22Rv1 (cell line): ENCODE data around the gene GFOD1.

Source experiments
- ZFX ChIP-seq: fragments of 450-650 bp; IDR thresholded peaks from 2 replicates; pipeline ENCODE4 v1.6.1; 2017; ENCODE audit warnings: antibody characterized with exemption, borderline replicate concordance
- TF ChIP-seq, protein P1 (sequence below): fragments of 450-650 bp; IDR thresholded peaks from 2 replicates; pipeline ENCODE4 v1.5.1; 2017; ENCODE audit warnings: mild to moderate bottlenecking

DNA sequence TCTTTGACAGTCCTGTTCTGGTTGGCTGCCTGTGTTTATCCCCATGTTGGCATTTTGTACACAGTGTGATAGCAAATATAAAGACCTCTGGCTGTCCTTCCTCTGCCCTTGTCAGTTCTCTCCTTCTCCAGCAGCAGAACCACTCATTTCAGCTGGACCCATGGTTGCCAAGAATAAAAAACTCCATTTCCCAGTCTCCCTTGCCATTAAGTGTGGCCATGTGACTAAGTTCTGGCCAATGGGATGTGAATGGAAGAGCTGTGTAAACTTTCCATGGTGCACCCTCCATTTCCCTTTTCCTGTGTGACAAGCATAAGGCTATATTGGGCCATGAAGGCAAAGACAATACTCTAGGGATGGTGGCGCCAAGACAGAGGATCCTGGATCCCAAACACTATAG lies 80.6 kb downstream of the GFOD1 start:
- TF ChIP-seq, protein P1, sequence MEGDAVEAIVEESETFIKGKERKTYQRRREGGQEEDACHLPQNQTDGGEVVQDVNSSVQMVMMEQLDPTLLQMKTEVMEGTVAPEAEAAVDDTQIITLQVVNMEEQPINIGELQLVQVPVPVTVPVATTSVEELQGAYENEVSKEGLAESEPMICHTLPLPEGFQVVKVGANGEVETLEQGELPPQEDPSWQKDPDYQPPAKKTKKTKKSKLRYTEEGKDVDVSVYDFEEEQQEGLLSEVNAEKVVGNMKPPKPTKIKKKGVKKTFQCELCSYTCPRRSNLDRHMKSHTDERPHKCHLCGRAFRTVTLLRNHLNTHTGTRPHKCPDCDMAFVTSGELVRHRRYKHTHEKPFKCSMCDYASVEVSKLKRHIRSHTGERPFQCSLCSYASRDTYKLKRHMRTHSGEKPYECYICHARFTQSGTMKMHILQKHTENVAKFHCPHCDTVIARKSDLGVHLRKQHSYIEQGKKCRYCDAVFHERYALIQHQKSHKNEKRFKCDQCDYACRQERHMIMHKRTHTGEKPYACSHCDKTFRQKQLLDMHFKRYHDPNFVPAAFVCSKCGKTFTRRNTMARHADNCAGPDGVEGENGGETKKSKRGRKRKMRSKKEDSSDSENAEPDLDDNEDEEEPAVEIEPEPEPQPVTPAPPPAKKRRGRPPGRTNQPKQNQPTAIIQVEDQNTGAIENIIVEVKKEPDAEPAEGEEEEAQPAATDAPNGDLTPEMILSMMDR = no peak
- TF ChIP-seq ZFX = no peak
